Effector memory CD4-positive, alpha-beta T cell (primary cell): ENCODE results near the gene OBSCN.

ENCODE experiments used
- DNase-seq, 3 donors: peaks; one replicate each; pipeline ENCODE4 v3.0.0-alpha.2; 2020
- H3K27ac ChIP-seq: 2 replicates; pipeline ENCODE4 v1.7.0; 2013; ENCODE audit warnings: mild to moderate bottlenecking, low read length, moderate library complexity; ENCODE audit not compliant: insufficient read depth, poor library complexity, severe bottlenecking
- H3K27me3 ChIP-seq: replicated peaks from 2 replicates; pipeline ENCODE4 v1.7.0; 2013; ENCODE audit warnings: mild to moderate bottlenecking, low read length; ENCODE audit not compliant: insufficient read depth, control insufficient read depth, poor library complexity, severe bottlenecking
- H3K36me3 ChIP-seq: 2 replicates; pipeline ENCODE4 v1.7.0; 2013; ENCODE audit warnings: mild to moderate bottlenecking, low read length, moderate library complexity; ENCODE audit not compliant: control insufficient read depth, insufficient read depth
- H3K4me1 ChIP-seq: 2 replicates; pipeline ENCODE4 v1.7.0; 2013; ENCODE audit warnings: low read length, mild to moderate bottlenecking; ENCODE audit not compliant: control insufficient read depth, insufficient read depth, poor library complexity, severe bottlenecking
- H3K4me3 ChIP-seq: 2 replicates; pipeline ENCODE4 v1.7.0; 2013; ENCODE audit warnings: low read length, low read depth, mild to moderate bottlenecking; ENCODE audit not compliant: insufficient read depth, poor library complexity, severe bottlenecking
- H3K9me3 ChIP-seq: 2 replicates; pipeline ENCODE4 v1.7.0; 2013; ENCODE audit warnings: mild to moderate bottlenecking, low read length, moderate library complexity; ENCODE audit not compliant: control insufficient read depth

Gene OBSCN

DNA sequence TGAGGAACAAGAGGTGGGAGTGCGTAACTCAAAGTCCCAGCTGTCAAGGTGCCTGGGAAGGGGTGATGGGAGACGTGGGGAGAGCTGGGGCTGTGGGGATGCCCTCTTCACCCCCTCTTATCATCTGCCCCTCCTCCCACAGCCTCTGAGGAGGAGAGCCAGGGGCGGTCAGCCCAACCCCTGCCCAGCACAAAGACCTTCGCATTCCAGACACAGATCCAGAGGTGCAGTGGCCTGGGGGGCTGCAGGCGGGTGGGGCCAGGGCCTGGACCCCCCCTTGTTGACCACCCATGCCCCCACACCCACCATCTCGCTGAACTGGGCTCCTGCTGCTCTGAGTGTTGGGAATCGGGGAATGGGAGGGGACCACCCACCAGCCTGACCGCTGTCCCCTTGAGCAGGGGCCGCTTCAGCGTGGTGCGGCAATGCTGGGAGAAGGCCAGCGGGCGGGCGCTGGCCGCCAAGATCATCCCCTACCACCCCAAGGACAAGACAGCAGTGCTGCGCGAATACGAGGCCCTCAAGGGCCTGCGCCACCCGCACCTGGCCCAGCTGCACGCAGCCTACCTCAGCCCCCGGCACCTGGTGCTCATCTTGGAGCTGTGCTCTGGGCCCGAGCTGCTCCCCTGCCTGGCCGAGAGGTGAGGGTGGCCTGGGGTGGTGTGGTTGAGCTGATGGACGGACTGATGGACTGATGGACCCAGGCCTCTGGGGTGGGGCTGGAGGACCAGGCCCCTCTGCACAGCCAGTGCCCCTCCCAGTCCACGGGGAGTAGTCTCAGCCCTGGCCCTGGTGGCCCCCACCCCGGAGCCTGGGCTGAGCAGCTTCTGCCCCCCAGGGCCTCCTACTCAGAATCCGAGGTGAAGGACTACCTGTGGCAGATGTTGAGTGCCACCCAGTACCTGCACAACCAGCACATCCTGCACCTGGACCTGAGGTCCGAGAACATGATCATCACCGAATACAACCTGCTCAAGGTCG is 169.1 kb downstream of the OBSCN start:
- no peaks in the 10 kb centered on the region for H3K36me3 ChIP-seq
- H3K4me3 ChIP-seq, result no peak overlapping the region
- H3K4me1 ChIP-seq, result peaks cover 12% of the 10 kb centered on the region
- H3K27me3 ChIP-seq, result no peaks in the 10 kb centered on the region
- H3K9me3 ChIP-seq, result no peaks in the 10 kb centered on the region
- H3K27ac ChIP-seq, result no peak overlapping the region
- no peak for DNase-seq

DNA sequence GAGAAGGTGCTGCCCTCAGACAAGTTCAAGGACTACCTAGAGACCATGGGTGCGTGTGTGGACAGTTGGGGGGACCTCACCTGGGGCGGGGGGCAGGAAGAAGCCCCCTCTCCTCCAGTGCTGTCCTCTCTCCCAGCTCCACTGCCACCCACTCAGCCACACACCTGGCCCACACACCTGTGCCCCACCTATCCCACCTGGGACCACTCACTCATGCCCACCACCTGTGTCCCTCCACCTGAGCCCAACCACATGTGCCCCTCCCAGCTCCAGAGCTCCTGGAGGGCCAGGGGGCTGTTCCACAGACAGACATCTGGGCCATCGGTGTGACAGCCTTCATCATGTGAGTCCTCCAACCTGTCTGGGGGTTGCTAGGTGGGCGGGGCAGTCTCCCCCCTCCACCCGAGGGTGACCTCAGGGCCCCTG is 169.8 kb downstream of the OBSCN start:
- Histone ChIP-seq H3K4me1 (peaks cover 12% of the 10 kb centered on the region), H3K36me3 (no peaks in the 10 kb centered on the region), H3K27ac (no peak overlapping the region), H3K27me3 (no peaks in the 10 kb centered on the region), H3K4me3 (peak overlapping the region; percentile 37), H3K9me3 (no peaks in the 10 kb centered on the region)
- DNase-seq, result no peak

DNA sequence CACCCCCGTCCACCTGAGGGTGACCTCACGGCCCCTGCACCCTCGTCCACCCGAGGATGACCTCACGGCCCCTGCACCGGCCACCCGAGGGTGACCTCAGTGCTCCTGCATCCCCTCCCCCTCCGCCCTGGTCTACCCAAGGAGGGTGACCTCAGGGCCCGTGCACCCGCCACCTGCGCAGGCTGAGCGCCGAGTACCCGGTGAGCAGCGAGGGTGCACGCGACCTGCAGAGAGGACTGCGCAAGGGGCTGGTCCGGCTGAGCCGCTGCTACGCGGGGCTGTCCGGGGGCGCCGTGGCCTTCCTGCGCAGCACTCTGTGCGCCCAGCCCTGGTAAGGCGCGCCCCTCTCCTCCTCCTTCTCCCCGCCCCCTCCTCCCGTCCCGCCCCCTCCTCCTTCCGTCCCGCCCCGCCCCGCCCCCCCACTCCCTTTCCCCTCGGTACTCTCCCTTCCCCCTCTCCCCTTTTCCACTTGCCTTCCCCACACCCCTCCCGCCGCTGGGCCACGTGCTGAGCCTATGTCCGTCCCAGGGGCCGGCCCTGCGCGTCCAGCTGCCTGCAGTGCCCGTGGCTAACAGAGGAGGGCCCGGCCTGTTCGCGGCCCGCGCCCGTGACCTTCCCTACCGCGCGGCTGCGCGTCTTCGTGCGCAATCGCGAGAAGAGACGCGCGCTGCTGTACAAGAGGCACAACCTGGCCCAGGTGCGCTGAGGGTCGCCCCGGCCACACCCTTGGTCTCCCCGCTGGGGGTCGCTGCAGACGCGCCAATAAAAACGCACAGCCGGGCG is 170.4 kb downstream of the OBSCN start:
- peak in 2 of 3 donors; percentile 10 to 27 for DNase-seq
- no peaks in the 10 kb centered on the region for H3K27me3 ChIP-seq
- peaks cover 12% of the 10 kb centered on the region for H3K4me1 ChIP-seq
- H3K4me3 ChIP-seq, result peak overlapping the region; percentile 61
- no peaks in the 10 kb centered on the region for H3K36me3 ChIP-seq
- no peaks in the 10 kb centered on the region for H3K9me3 ChIP-seq
- no peak overlapping the region for H3K27ac ChIP-seq

DNA sequence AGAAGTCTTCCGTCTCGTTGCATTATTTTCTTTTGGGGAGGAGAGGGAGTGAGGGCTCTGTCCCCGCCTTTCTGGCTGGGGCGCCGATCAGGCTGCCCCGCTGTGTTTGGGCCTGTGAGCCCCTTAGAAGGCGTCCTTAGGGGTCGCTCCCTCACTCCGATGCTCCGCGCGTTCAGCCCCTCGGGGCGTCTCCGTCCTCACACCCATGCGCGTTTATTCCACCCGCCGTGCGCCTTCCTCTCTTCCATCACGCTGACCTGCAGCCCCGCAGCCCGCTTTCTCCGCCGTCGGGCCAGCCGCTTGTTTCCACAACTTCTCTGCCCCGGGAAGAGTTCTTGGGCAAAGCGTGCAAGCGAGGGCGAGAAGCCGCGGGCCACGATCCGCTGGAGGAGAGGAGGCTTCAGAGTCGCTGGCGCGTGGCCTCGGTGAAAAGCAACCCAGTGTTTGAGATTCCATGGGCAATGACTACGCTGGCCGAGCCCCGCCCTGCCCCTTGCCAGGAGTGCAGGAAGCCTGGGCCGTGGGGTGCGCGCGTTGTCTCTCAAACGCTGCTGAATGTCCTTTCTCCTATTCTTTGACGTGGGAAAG is 171.1 kb downstream of the OBSCN start:
- H3K27me3 ChIP-seq, result no peaks in the 10 kb centered on the region
- H3K9me3 ChIP-seq, result no peaks in the 10 kb centered on the region
- peaks cover 12% of the 10 kb centered on the region for H3K4me1 ChIP-seq
- no peak overlapping the region for H3K27ac ChIP-seq
- DNase-seq, result no peak
- H3K36me3 ChIP-seq, result no peaks in the 10 kb centered on the region
- peak overlapping the region; percentile 61 for H3K4me3 ChIP-seq

DNA sequence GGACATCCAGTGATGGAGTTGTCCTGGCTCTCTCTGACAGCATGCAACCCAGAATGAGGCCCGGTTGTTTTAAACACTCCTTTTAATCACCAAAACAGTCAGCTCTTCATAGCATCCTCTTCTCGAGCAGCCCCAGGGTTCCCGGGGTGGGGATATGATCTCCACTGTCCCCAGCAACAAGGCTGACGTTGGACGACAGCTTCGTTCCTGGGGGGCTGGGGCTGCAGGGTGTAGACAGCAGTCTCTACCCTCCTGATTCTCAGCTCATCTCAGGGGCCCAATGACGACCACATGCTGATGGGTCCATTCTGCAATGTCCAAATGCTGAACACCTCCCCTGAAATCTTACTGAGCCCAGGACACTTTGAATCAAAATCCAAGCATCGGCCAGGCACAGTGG is 171.8 kb downstream of the OBSCN start:
- no peak overlapping the region for H3K27ac ChIP-seq
- H3K27me3 ChIP-seq, result no peaks in the 10 kb centered on the region

DNA sequence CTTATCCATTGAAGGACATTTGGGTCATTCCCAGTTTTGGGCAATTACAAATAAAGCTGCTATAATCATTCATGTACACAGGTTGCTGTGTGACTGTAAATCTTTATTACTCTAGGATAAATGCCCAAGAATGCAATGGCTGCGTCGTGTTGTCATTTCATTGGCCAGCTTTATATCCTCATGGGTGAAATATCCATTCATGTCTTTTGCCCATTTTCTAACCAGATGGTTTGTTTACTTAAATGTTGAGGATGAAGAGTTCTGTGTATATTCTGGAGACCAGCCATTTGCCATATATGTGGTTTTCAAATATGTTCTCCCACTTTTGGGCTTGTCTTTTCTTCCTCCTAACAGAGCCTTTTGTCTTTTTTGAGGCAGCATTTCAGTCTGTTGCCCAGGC is 173.5 kb downstream of the OBSCN start:
- Histone ChIP-seq H3K27me3 (no peaks in the 10 kb centered on the region), H3K4me1 (peaks cover 12% of the 10 kb centered on the region), H3K4me3 (no peak overlapping the region), H3K27ac (no peak overlapping the region), H3K36me3 (no peaks in the 10 kb centered on the region), H3K9me3 (no peaks in the 10 kb centered on the region)
- no peak for DNase-seq

More for the DNA sequence above, 171.8 kb downstream of the OBSCN start:
- peaks cover 12% of the 10 kb centered on the region for H3K4me1 ChIP-seq
- H3K4me3 ChIP-seq, result no peak overlapping the region
- no peaks in the 10 kb centered on the region for H3K36me3 ChIP-seq
- no peaks in the 10 kb centered on the region for H3K9me3 ChIP-seq
- DNase-seq, result no peak

DNA sequence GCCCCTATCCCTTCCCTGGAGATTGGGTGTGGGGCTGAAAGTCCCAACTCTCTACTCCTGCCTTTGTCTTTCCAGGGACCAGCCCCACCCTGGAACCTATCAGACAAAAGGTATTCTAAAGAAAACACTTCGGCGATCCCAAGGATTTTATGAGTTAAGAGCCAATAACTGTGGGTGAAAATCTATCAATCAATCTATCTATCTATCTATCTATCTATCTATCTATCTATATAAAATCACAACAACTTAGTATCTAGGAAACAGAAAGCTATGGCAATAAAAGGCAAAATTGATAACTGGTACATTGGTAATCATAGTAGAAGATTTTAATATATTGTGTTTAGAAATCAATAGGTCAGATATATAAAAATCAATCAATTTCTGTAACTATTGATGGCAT is 175.9 kb downstream of the OBSCN start:
- no peaks in the 10 kb centered on the region for H3K9me3 ChIP-seq
- no peaks in the 10 kb centered on the region for H3K27me3 ChIP-seq
- no peak for DNase-seq
- no peak overlapping the region for H3K4me3 ChIP-seq
- no peak overlapping the region for H3K27ac ChIP-seq
- H3K36me3 ChIP-seq, result no peaks in the 10 kb centered on the region
- peaks cover 4% of the 10 kb centered on the region for H3K4me1 ChIP-seq

DNA sequence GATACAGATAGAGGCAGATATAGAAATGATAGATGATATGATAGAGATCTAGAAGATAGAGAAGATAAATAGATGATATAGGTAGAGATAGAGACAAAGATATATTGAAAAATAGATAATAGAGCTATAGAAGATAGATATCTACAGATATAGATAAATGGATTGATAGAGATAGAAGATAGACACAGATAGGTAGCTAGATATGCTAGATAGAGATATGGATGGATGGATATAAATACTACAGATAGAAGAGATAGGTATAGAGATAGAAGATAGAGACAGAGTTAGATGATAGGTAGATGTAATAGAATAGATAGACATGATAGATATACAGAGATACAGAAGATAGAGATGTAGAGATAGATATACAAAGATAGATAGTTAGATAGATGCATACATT is 177.4 kb downstream of the OBSCN start:
- Histone ChIP-seq H3K4me1 (no peaks in the 10 kb centered on the region), H3K27ac (no peak overlapping the region), H3K4me3 (no peak overlapping the region), H3K36me3 (no peaks in the 10 kb centered on the region), H3K9me3 (no peaks in the 10 kb centered on the region), H3K27me3 (no peaks in the 10 kb centered on the region)
- no peak for DNase-seq

DNA sequence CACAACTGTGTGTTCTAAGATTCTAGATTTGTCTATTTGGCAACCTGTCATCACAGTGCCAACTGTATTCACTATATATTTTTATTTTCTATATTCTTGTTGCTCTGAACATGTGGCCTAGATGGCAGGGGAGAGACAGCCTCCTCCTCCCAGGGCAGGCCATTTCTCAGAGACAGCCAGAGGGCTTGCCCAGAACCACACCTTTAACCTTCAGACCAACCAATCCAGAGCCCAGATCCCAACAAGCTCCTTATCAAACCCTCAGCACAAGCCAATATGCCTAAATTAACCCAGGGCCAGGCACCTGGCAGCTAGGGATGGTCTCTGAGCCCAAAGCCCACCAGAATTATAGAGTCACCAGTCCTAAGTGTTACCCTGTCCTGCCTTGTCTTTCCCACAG is 179.5 kb downstream of the OBSCN start:
- no peaks in the 10 kb centered on the region for H3K9me3 ChIP-seq
- H3K4me3 ChIP-seq, result no peak overlapping the region
- DNase-seq, result no peak
- H3K27ac ChIP-seq, result no peak overlapping the region
- H3K27me3 ChIP-seq, result no peaks in the 10 kb centered on the region
- H3K4me1 ChIP-seq, result no peaks in the 10 kb centered on the region
- no peaks in the 10 kb centered on the region for H3K36me3 ChIP-seq
